Measurements from ENCODE around the gene VMAC.

VMAC gene

GRCh38 chr19:5932146-5932545, 27.5 kb downstream of the VMAC start:
- no peak for FAIRE-seq

GRCh38 chr19:5932609-5933262, 28.1 kb downstream of the VMAC start:
- FAIRE-seq, result no peak

GRCh38 chr19:5933391-5934068, 28.9 kb downstream of the VMAC start:
- no peak for FAIRE-seq

GRCh38 chr19:5934069-5934401, 29.4 kb downstream of the VMAC start:
- FAIRE-seq, result no peak

- no peak for FAIRE-seq
Observed at GRCh38 chr19:5934774-5935472, 30.3 kb downstream of the VMAC start.

GRCh38 chr19:5935473-5936291, 31.0 kb downstream of the VMAC start:
- FAIRE-seq, result no peak

GRCh38 chr19:5936292-5936592, 31.6 kb downstream of the VMAC start:
- FAIRE-seq, result no peak

GRCh38 chr19:5937550-5937949, 32.9 kb downstream of the VMAC start:
- FAIRE-seq, result no peak

- no peak for FAIRE-seq
Observed at GRCh38 chr19:5940260-5941208, 35.9 kb downstream of the VMAC start.

GRCh38 chr19:5941673-5942072, 37.0 kb downstream of the VMAC start:
- no peak for FAIRE-seq

- no peak for FAIRE-seq
Observed at GRCh38 chr19:5943045-5943444, 38.4 kb downstream of the VMAC start.

- FAIRE-seq, result no peak
Observed at GRCh38 chr19:5943623-5944022, 39.0 kb downstream of the VMAC start.

- no peak for FAIRE-seq
Observed at GRCh38 chr19:5947435-5947834, 42.8 kb downstream of the VMAC start.

- FAIRE-seq, result no peak
Observed at GRCh38 chr19:5948752-5949564, 44.3 kb downstream of the VMAC start.

- no peak for FAIRE-seq
Observed at GRCh38 chr19:5949792-5950305, 45.2 kb downstream of the VMAC start.

GRCh38 chr19:5950741-5951140, 46.1 kb downstream of the VMAC start:
- no peak for FAIRE-seq

GRCh38 chr19:5951338-5951861, 46.7 kb downstream of the VMAC start:
- FAIRE-seq, result no peak

GRCh38 chr19:5952193-5953029, 47.7 kb downstream of the VMAC start:
- no peak for FAIRE-seq

GRCh38 chr19:5953030-5953589, 48.4 kb downstream of the VMAC start:
- no peak for FAIRE-seq

Measured in colon (tissue), 2 donors.